Ascending aorta (tissue), 2 donors: ENCODE results near the gene SDSL. TPM values are rescaled to one million over a fixed set of nuclear protein-coding genes. Genes with fewer than 3 reads are reported as not detected.
A peak's percentile ranks its signal among the peaks of the same experiment; 100 is the strongest.

Experiments
- DNase-seq, 2 donors: peaks; one replicate each; pipeline ENCODE4 v3.0.0-alpha.2; 2019; ENCODE audit warnings: low spot score in 2 of 2
- H3K27ac ChIP-seq, 2 donors: fragments of 200-600 bp; sonication (generic); one replicate each; pipeline ENCODE4 v1.5.1; 2016 to 2017; ENCODE audit warnings: mild to moderate bottlenecking in 1 of 2
- H3K27me3 ChIP-seq: fragments of 200-600 bp; sonication (generic); one replicate; pipeline ENCODE4 v1.5.1; 2017
- H3K36me3 ChIP-seq, 2 donors: fragments of 200-600 bp; sonication (generic); one replicate each; pipeline ENCODE4 v1.5.1; 2016
- H3K4me1 ChIP-seq, 2 donors: fragments of 200-600 bp; sonication (generic); one replicate each; pipeline ENCODE4 v1.5.1; 2016 to 2017; ENCODE audit warnings: mild to moderate bottlenecking in 1 of 2
- H3K4me3 ChIP-seq, 2 donors: fragments of 200-600 bp; sonication (generic); one replicate each; pipeline ENCODE4 v1.5.1; 2016 to 2017; ENCODE audit warnings: mild to moderate bottlenecking in 1 of 2
- H3K9me3 ChIP-seq, 2 donors: fragments of 200-600 bp; sonication (generic); one replicate each; pipeline ENCODE4 v1.5.1; 2016
- CTCF ChIP-seq, 3 experiments: fragments of 200-600 bp in 2 of 3; fragments of 450-650 bp in 1 of 3; sonication (generic) in 2 of 3; IDR thresholded peaks; one replicate each; pipeline ENCODE4 v1.5.1; 2016 to 2019; ENCODE audit warnings: antibody characterized with exemption in 3 of 3, mild to moderate bottlenecking in 1 of 3, moderate library complexity in 1 of 3
- intact Hi-C: fragments of 100-400 bp; cut with DNase I; formaldehyde crosslinking; loops from one replicate; pipeline ENCODE4 v1.15.1; 2023
- total RNA-seq: library from RNA; depleted of rRNA; stranded (reverse); fragments of >200 nt; gene quantifications from one replicate; pipeline ENCODE4 v1.1.0, GENCODE V29; 2016

Gene SDSL
- total RNA-seq, 1 donor from 2014 or later = 11.0 TPM

DNA sequence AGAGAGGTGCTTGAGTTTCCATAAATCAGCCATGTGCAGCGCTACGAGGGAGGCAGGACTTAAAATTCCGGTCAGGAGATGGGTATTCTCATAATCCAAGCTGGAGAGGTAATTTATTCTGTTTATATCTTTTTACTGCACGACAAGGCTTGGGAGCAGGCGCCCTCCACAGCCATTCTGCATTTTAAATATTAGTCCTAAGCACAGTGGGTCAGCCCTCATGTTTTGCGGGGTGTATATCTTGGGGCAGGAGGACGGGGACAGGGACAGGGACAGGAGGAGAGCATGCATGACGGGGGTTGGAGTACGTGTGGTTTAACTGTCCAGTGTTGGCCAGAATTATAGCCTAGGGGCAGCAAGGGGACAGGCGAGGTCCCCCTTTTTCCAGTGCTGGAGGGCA lies 35.0 kb downstream of the SDSL start:
- no peak for DNase-seq
- TF ChIP-seq CTCF (IDR thresholded peaks at IDR 0.05) = no peak
- H3K4me1 ChIP-seq = no peaks in the 10 kb centered on the region
- no peak overlapping the region for H3K4me3 ChIP-seq
- no peaks in the 10 kb centered on the region for H3K36me3 ChIP-seq
- intact Hi-C loops = no loop called here
- H3K27me3 ChIP-seq = no peaks in the 10 kb centered on the region
- no peak overlapping the region for H3K27ac ChIP-seq
- H3K9me3 ChIP-seq = no peaks in the 10 kb centered on the region

DNA sequence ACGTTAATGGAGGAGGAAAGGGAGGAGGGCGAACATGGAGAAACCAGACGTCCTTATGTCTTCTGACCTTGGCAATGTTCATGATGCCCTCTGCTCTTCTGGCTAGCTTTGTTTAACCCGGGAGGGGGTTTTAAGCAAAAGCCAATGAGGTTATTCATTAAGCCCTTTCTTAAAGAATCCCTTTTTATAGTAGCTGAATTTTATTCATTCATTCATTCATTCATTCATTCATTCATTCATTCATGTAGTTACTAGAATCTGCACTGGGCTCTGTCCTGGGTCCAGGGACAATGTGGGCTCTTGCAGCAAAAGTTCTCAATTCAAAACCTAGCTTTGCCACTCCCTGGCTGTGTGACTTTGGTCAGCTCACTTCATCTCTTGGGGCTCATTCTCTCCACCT lies 35.5 kb downstream of the SDSL start:
- Histone ChIP-seq H3K9me3 (no peaks in the 10 kb centered on the region), H3K36me3 (no peaks in the 10 kb centered on the region), H3K4me3 (no peak overlapping the region), H3K4me1 (peaks cover 0 to 1% of the 10 kb centered on the region in 2 donors), H3K27me3 (peaks cover 1% of the 10 kb centered on the region), H3K27ac (no peak overlapping the region)
- intact Hi-C loops = no loop called here
- no peak for TF ChIP-seq CTCF (IDR thresholded peaks at IDR 0.05)
- DNase-seq = no peak

DNA sequence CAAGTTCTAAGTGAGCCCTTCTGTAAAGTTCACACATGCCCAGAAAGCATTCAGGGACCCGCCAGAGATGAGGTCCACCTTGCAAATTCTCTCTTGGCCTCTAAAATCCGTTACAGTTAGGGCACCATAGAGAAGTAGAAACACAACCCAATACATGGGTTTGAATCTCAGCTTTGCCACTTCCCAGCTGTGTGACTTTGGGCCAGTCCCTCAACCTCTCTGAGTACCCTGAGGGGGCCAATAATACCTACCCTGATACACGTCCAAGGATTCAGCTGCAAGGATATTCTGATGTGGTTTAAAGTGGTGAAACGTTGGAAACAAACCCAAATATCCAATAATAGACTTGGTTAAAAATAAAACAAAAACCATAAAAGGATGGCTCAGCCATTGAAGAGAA lies 37.8 kb downstream of the SDSL start:
- peaks cover 19% of the 10 kb centered on the region for H3K27me3 ChIP-seq
- no peak for TF ChIP-seq CTCF (IDR thresholded peaks at IDR 0.05)
- no peak overlapping the region for H3K27ac ChIP-seq
- intact Hi-C loops = no loop called here
- peaks cover 11 to 12% of the 10 kb centered on the region in 2 donors for H3K4me1 ChIP-seq
- no peaks in the 10 kb centered on the region for H3K9me3 ChIP-seq
- H3K4me3 ChIP-seq = no peak overlapping the region
- H3K36me3 ChIP-seq = no peaks in the 10 kb centered on the region
- no peak for DNase-seq

GRCh38 chr12:113461666-113462065 lies 39.5 kb downstream of the SDSL start:
- Histone ChIP-seq H3K9me3 (no peaks in the 10 kb centered on the region), H3K4me1 (peaks cover 15 to 21% of the 10 kb centered on the region in 2 donors), H3K4me3 (no peak overlapping the region), H3K27me3 (peaks cover 34% of the 10 kb centered on the region), H3K36me3 (no peaks in the 10 kb centered on the region), H3K27ac (no peak overlapping the region)
- intact Hi-C loops = loop anchor here (2.0 kb wide), 1 partner anchor 451 kb away; no protein-coding TSS in a partner anchor
- no peak for TF ChIP-seq CTCF (IDR thresholded peaks at IDR 0.05)
- no peak for DNase-seq

GRCh38 chr12:113462117-113462774 lies 40.1 kb downstream of the SDSL start:
- no peak overlapping the region for H3K27ac ChIP-seq
- peak overlapping the region; percentile 47 to 50 for H3K4me3 ChIP-seq
- peak; percentile 54 to 84 (median 77) for TF ChIP-seq CTCF (IDR thresholded peaks at IDR 0.05)
- no peaks in the 10 kb centered on the region for H3K9me3 ChIP-seq
- intact Hi-C loops = loop anchor here (2.0 kb wide), 1 partner anchor 451 kb away; no protein-coding TSS in a partner anchor
- peaks cover 37% of the 10 kb centered on the region for H3K27me3 ChIP-seq
- no peaks in the 10 kb centered on the region for H3K36me3 ChIP-seq
- H3K4me1 ChIP-seq = peaks cover 15 to 21% of the 10 kb centered on the region in 2 donors
- peak in 1 of 2 donors; percentile 84 for DNase-seq
